ENCODE measurements around the gene EPB41L2.
"Not testable (repeated sequence)": the region's sequence is repeated elsewhere in the genome, so short reads cannot be mapped to it uniquely, and the experiment has no call there.

The EPB41L2 gene

GRCh38 chr6:130943738-130944137 is 119.3 kb downstream of the EPB41L2 start:
- no peak overlapping the region for H3K4me3 ChIP-seq (ENCODE audit: low read length)
- H3K9me3 ChIP-seq (ENCODE audit: insufficient read depth, low read length), result no peaks in the 10 kb centered on the region
- no peak overlapping the region for H3K4me2 ChIP-seq (ENCODE audit: low read length)
- H3K9ac ChIP-seq (ENCODE audit: low read length), result no peak overlapping the region
- H3K36me3 ChIP-seq (replicated peaks; ENCODE audit: low read depth, low read length), result no peaks in the 10 kb centered on the region
- no peaks in the 10 kb centered on the region for H4K20me1 ChIP-seq (ENCODE audit: insufficient read depth, low read length)
- H3K27me3 ChIP-seq (ENCODE audit: low read depth, low read length), result no peaks in the 10 kb centered on the region
- no peak for TF ChIP-seq EZH2phosphoT487 (IDR thresholded peaks at IDR 0.05; ENCODE audit: low read depth)
- no peak for TF ChIP-seq CTCF (IDR thresholded peaks at IDR 0.05; ENCODE audit: low read depth, low read length)
- H3K4me1 ChIP-seq (ENCODE audit: low read length), result 0 out of 2 replicates have a peak, but pooled peaks cover 3% of the 10 kb centered on the region
- no peaks in the 10 kb centered on the region for H3K79me2 ChIP-seq (ENCODE audit: low read length)
- no peak overlapping the region for H3K27ac ChIP-seq (ENCODE audit: low read length)
- no peak overlapping the region for H2AFZ ChIP-seq (ENCODE audit: low read depth, low read length)

- H4K20me1 ChIP-seq (ENCODE audit: insufficient read depth, low read length); H3K9ac ChIP-seq (ENCODE audit: low read length); H3K9me3 ChIP-seq (ENCODE audit: insufficient read depth, low read length); H3K27me3 ChIP-seq (ENCODE audit: low read depth, low read length); H3K4me2 ChIP-seq (ENCODE audit: low read length); H3K79me2 ChIP-seq (ENCODE audit: low read length); H3K4me1 ChIP-seq (ENCODE audit: low read length); H3K4me3 ChIP-seq (ENCODE audit: low read length); H3K27ac ChIP-seq (ENCODE audit: low read length); H2AFZ ChIP-seq (ENCODE audit: low read depth, low read length); H3K36me3 ChIP-seq (replicated peaks; ENCODE audit: low read depth, low read length): not testable (repeated sequence)
Measured at GRCh38 chr6:130942752-130943151, 120.3 kb downstream of the EPB41L2 start.

- Histone ChIP-seq H3K27ac (ENCODE audit: low read length) (no peak overlapping the region), H3K9me3 (ENCODE audit: insufficient read depth, low read length) (no peaks in the 10 kb centered on the region), H3K4me1 (ENCODE audit: low read length) (no peaks in the 10 kb centered on the region), H3K79me2 (ENCODE audit: low read length) (no peaks in the 10 kb centered on the region), H2AFZ (ENCODE audit: low read depth, low read length) (no peak overlapping the region), H3K27me3 (ENCODE audit: low read depth, low read length) (no peaks in the 10 kb centered on the region), H3K9ac (ENCODE audit: low read length) (no peak overlapping the region), H3K4me2 (ENCODE audit: low read length) (no peak overlapping the region), H4K20me1 (ENCODE audit: insufficient read depth, low read length) (no peaks in the 10 kb centered on the region), H3K4me3 (ENCODE audit: low read length) (no peak overlapping the region), H3K36me3 (replicated peaks; ENCODE audit: low read depth, low read length) (no peaks in the 10 kb centered on the region)
- TF ChIP-seq EZH2phosphoT487 (IDR thresholded peaks at IDR 0.05; ENCODE audit: low read depth), result no peak
- no peak for TF ChIP-seq CTCF (IDR thresholded peaks at IDR 0.05; ENCODE audit: low read depth, low read length)
Measured at GRCh38 chr6:130937942-130938604, 125.0 kb downstream of the EPB41L2 start.

- Histone ChIP-seq H3K9me3 (ENCODE audit: insufficient read depth, low read length) (no peaks in the 10 kb centered on the region), H3K36me3 (replicated peaks; ENCODE audit: low read depth, low read length) (no peaks in the 10 kb centered on the region), H3K4me1 (ENCODE audit: low read length) (no peaks in the 10 kb centered on the region), H3K79me2 (ENCODE audit: low read length) (no peaks in the 10 kb centered on the region), H3K27me3 (ENCODE audit: low read depth, low read length) (no peaks in the 10 kb centered on the region), H4K20me1 (ENCODE audit: insufficient read depth, low read length) (no peaks in the 10 kb centered on the region), H2AFZ (ENCODE audit: low read depth, low read length) (no peak overlapping the region), H3K4me2 (ENCODE audit: low read length) (no peak overlapping the region), H3K27ac (ENCODE audit: low read length) (no peak overlapping the region), H3K9ac (ENCODE audit: low read length) (no peak overlapping the region), H3K4me3 (ENCODE audit: low read length) (no peak overlapping the region)
- TF ChIP-seq EZH2phosphoT487 (IDR thresholded peaks at IDR 0.05; ENCODE audit: low read depth), result no peak
- TF ChIP-seq CTCF (IDR thresholded peaks at IDR 0.05; ENCODE audit: low read depth, low read length), result no peak
Measured at GRCh38 chr6:130936933-130937332, 126.1 kb downstream of the EPB41L2 start.
